Stomach smooth muscle (tissue), 2 donors: Measurements from ENCODE around the gene ZFAND3.

Experiments used
- H3K27ac ChIP-seq: one replicate; pipeline ENCODE4 v1.7.0; 2013; ENCODE audit warnings: mild to moderate bottlenecking, low read length, inconsistent platforms
- H3K27me3 ChIP-seq, 2 donors: one replicate each; pipeline ENCODE4 v1.7.0; 2013; ENCODE audit warnings: low read length in 2 of 2; ENCODE audit not compliant: insufficient read depth in 2 of 2, control insufficient read depth in 1 of 2
- H3K36me3 ChIP-seq, 2 donors: one replicate each; pipeline ENCODE4 v1.7.0; 2013; ENCODE audit warnings: low read length in 2 of 2; ENCODE audit not compliant: control insufficient read depth in 2 of 2, insufficient read depth in 2 of 2
- H3K4me1 ChIP-seq: one replicate; pipeline ENCODE4 v1.7.0; 2013; ENCODE audit warnings: low read length; ENCODE audit not compliant: control insufficient read depth, insufficient read depth
- H3K4me3 ChIP-seq, 2 donors: one replicate each; pipeline ENCODE4 v1.7.0; 2013; ENCODE audit warnings: low read length in 2 of 2
- H3K9ac ChIP-seq, 2 donors: one replicate each; pipeline ENCODE4 v1.7.0; 2013; ENCODE audit warnings: low read length in 2 of 2, mild to moderate bottlenecking in 1 of 2
- H3K9me3 ChIP-seq, 2 donors: one replicate each; pipeline ENCODE4 v1.7.0; 2013; ENCODE audit warnings: low read length in 2 of 2; ENCODE audit not compliant: control insufficient read depth in 2 of 2
- donor health status: healthy.
- donor health status: Pancreatic carcinoma.

ZFAND3 gene

GRCh38 chr6:37818536-37819176 lies 871 bp upstream of the ZFAND3 start:
- peak overlapping the region; percentile 82 to 90 for H3K4me3 ChIP-seq

GRCh38 chr6:37819802-37820717 lies 533 bp downstream of the ZFAND3 start:
- Histone ChIP-seq H3K27ac (peak overlapping the region; percentile 33), H3K9me3 (no peaks in the 10 kb centered on the region), H3K9ac (peak overlapping the region; percentile 64 to 72), H3K4me1 (peaks cover 19% of the 10 kb centered on the region), H3K4me3 (peak overlapping the region; percentile 62 to 90), H3K36me3 (no peaks in the 10 kb centered on the region), H3K27me3 (no peaks in the 10 kb centered on the region)

More at GRCh38 chr6:37818536-37819176, 871 bp upstream of the ZFAND3 start:
- Histone ChIP-seq H3K4me1 (peaks cover 19% of the 10 kb centered on the region), H3K27me3 (no peaks in the 10 kb centered on the region), H3K36me3 (no peaks in the 10 kb centered on the region), H3K9ac (peak overlapping the region; percentile 84 to 95), H3K9me3 (no peaks in the 10 kb centered on the region), H3K27ac (peak overlapping the region; percentile 96)

DNA sequence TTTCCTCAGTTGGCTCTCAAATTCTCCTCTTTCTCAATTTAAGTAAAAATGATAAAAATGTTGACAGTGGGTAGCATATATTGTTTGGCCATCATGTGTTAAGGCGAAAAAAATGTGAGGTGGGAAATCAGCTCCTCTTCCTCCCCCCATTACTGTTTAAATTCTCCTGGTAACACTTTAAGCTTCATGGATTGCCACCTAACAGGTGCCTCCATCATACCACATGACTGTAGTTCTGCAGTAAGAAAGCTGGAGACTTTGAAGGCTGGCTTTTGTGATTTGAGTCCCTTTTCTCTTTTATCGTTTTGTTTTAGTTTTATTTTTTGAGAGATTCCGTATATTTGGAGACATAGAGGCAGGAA lies 1.2 kb downstream of the ZFAND3 start:
- peak overlapping the region; percentile 33 for H3K27ac ChIP-seq
- no peaks in the 10 kb centered on the region for H3K27me3 ChIP-seq
- no peaks in the 10 kb centered on the region for H3K36me3 ChIP-seq
- H3K4me3 ChIP-seq, result peak overlapping the region; percentile 62 to 82
- peaks cover 19% of the 10 kb centered on the region for H3K4me1 ChIP-seq
- H3K9ac ChIP-seq, result peak overlapping the region; percentile 64 to 72
- no peaks in the 10 kb centered on the region for H3K9me3 ChIP-seq

DNA sequence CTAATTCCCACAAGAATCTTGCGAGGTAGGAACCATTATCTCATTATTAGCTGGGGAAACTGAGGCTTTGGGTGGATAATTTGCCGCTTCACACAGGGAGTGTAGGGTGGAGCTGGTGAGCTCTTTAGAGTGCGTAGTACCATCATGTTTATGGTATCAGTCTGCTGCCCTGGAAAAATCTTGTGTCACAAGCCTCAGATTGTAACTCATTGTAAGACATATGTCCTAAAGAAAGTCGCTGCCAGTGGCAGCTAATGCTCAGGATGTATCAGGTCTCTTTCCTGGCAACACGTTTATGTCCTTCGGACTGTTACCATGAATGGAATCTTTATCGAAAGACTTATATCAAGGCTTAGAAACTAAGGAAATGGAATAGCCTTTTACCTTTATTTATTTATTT lies 1.9 kb downstream of the ZFAND3 start:
- Histone ChIP-seq H3K27ac (no peak overlapping the region), H3K9me3 (no peaks in the 10 kb centered on the region), H3K4me3 (peak overlapping the region in 1 of 2 donors; percentile 9), H3K36me3 (no peaks in the 10 kb centered on the region), H3K9ac (no peak overlapping the region), H3K27me3 (no peaks in the 10 kb centered on the region), H3K4me1 (peaks cover 19% of the 10 kb centered on the region)

DNA sequence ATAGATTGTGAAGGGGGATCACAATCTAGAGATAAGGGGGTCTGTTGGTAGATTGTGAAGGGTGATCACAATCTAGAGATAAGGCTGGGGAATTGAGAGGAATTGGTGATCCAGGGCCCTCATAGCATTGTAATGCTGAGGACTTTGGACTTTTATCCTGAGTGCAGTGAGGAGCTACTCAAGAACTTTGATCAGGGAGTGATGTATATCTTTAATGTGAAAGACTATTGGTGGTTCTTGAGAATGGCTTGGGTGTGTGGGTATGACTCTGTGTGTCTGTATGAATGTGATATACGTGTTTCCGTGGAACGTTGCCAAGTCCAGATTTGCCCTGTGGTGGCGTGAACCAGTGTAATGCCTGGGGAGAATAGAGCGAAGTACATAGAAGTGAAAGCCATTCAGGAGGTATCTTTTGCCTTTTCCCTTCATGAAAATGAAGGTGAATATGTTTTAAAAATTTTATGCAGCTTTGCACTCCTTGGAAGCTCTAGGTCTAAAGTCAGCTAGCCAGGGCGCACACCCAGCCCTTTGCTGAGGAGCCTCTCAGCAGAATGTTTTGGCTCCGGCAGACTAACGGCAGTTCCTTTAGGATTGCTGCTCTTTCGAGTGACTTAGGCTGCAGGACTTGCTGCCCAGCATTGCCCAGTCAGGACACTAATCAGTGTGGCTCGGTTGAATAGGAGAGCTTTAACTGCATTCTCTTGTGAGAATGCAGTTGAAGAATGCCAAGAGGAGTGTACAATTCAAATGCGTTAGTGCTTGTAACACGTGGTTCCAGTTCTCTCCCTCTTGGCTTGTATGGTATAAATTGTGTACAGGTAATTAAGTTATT lies 3.5 kb downstream of the ZFAND3 start:
- H3K36me3 ChIP-seq, result no peaks in the 10 kb centered on the region
- no peak overlapping the region for H3K9ac ChIP-seq
- H3K27me3 ChIP-seq, result no peaks in the 10 kb centered on the region
- H3K4me1 ChIP-seq, result peaks cover 19% of the 10 kb centered on the region
- H3K27ac ChIP-seq, result no peak overlapping the region
- H3K9me3 ChIP-seq, result no peaks in the 10 kb centered on the region
- peak overlapping the region; percentile 38 to 44 for H3K4me3 ChIP-seq

DNA sequence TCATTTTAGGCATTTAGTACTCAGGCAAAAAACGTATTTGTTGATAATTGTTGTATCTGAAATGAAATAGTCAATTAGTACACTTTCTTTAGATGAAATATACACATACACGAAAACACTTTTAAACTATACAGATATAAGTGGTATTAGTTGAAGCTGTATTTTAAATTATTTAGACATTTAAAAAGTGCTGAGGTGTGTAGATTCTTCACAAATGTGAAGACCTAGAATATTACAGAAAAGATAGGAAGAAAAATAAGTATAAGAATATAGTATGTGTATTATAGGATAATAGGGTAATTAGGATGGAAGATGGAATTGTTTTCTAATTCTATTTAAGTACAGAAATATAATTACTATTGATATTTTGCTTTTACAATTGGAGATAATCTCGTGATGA lies 4.6 kb downstream of the ZFAND3 start:
- H3K9ac ChIP-seq, result no peak overlapping the region
- H3K9me3 ChIP-seq, result no peaks in the 10 kb centered on the region
- H3K4me3 ChIP-seq, result no peak overlapping the region
- H3K36me3 ChIP-seq, result no peaks in the 10 kb centered on the region
- no peak overlapping the region for H3K27ac ChIP-seq
- H3K4me1 ChIP-seq, result peaks cover 19% of the 10 kb centered on the region
- no peaks in the 10 kb centered on the region for H3K27me3 ChIP-seq

DNA sequence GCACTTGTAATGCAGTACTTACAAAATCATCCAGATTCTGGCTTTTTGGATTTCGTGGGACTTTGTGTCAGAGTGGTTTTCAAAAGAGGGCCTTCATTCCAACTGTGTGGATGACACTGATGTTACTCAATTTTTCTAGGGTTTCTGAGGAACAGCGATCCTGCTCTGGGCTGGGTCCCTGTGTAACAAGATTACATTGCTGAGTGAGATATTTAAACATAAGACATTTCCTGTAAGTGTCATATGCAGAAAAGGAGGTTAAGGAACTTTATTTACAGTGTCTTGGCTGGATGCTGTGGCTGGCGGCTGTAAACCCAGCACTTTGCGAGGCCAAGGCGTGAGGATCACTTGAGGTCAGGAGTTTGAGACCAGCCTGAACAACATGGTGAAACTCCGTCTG lies 6.7 kb downstream of the ZFAND3 start:
- Histone ChIP-seq H3K27ac (no peak overlapping the region), H3K4me1 (peaks cover 19% of the 10 kb centered on the region), H3K27me3 (no peaks in the 10 kb centered on the region)

GRCh38 chr6:37826993-37827392 lies 7.5 kb downstream of the ZFAND3 start:
- Histone ChIP-seq H3K9ac (no peak overlapping the region), H3K9me3 (no peaks in the 10 kb centered on the region), H3K36me3 (no peaks in the 10 kb centered on the region), H3K4me1 (peaks cover 12% of the 10 kb centered on the region), H3K27me3 (no peaks in the 10 kb centered on the region), H3K4me3 (no peak overlapping the region), H3K27ac (no peak overlapping the region)

More for the DNA sequence above, 6.7 kb downstream of the ZFAND3 start:
- H3K9me3 ChIP-seq, result no peaks in the 10 kb centered on the region
- H3K4me3 ChIP-seq, result no peak overlapping the region
- H3K36me3 ChIP-seq, result no peaks in the 10 kb centered on the region
- H3K9ac ChIP-seq, result no peak overlapping the region

DNA sequence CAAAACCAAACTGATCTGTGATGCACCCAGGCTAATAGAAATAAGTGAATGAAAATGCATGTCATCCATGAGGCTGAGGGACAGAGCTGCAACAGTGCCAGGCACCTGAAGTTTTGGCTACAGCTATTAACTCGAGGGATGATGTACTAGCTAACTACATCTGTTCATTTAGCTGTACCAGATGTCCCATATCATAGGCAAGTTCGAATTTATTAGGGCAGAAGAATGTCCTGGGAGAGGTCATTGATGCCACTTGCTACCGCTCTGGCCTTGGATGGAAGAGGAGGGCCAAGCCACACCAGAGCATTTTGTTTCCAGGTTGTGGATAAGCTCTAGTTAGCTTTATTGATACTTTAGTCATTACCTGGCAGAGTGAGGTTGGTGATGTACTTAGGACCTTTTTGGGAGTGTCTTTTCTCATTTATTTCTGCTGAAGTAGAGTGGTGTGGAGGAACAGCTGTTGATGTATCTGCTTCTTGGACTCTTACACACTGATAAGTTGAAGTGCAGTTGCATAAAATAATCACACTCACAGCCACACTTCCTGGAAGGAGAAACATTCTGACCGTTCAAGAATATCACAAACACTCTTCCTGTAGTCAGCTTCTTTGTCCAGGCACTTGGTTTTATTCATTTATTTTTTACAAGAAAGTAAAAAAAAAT lies 8.2 kb downstream of the ZFAND3 start:
- Histone ChIP-seq H3K4me3 (no peak overlapping the region), H3K4me1 (peaks cover 7% of the 10 kb centered on the region), H3K9ac (no peak overlapping the region), H3K36me3 (no peaks in the 10 kb centered on the region), H3K27ac (no peak overlapping the region), H3K27me3 (no peaks in the 10 kb centered on the region), H3K9me3 (no peaks in the 10 kb centered on the region)

DNA sequence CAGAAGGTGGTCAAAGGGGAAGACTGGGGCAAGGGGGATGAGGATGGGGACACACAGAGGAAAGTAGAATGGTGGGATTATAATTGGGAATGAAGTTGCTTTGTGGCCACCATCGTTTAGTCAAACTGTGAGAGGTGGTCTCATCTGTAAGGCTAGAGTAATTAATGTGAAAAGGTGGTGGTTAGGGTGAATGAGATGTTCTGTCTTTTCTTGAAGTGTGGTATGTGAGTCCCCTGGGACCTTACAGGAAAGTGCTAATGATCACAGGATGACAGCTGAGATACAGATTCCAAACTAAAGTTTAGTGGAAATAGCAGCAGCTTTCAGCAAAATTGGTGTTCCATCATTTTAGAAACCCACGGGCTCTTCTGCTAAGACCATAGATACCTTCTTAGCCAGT lies 10.7 kb downstream of the ZFAND3 start:
- H3K4me3 ChIP-seq, result no peak overlapping the region
- no peaks in the 10 kb centered on the region for H3K27me3 ChIP-seq
- H3K36me3 ChIP-seq, result no peaks in the 10 kb centered on the region
- H3K27ac ChIP-seq, result no peak overlapping the region
- H3K9me3 ChIP-seq, result no peaks in the 10 kb centered on the region
- H3K4me1 ChIP-seq, result no peaks in the 10 kb centered on the region
- no peak overlapping the region for H3K9ac ChIP-seq
